HL-60 (cell line): ENCODE results near the gene TMEM221.

ENCODE experiments used
- CTCF ChIP-seq: IDR thresholded peaks from one replicate; pipeline ENCODE4 v1.5.1; 2011; ENCODE audit warnings: low read length, control low read depth, inconsistent platforms; ENCODE audit not compliant: insufficient read depth
- POLR2AphosphoS5 ChIP-seq: IDR thresholded peaks from 2 replicates; pipeline ENCODE4 v1.6.1; 2012; ENCODE audit warnings: low read depth
- SPI1 ChIP-seq: IDR thresholded peaks from 2 replicates; pipeline ENCODE4 v1.6.1; 2012; ENCODE audit warnings: low read depth, mild to moderate bottlenecking, borderline replicate concordance

- TF ChIP-seq CTCF = no peak
- no peak for TF ChIP-seq POLR2AphosphoS5
- TF ChIP-seq SPI1 = no peak
Observed at GRCh38 chr19:17423429-17424208, 24.8 kb downstream of the TMEM221 start.
